SK-N-MC (cell line): ENCODE data around the gene SLC36A3.

ENCODE experiments used
- EZH2 ChIP-seq: fragments of 200-600 bp; sonication (generic); IDR thresholded peaks from one replicate; pipeline ENCODE4 v1.6.1; 2017; ENCODE audit warnings: antibody characterized with exemption
- POLR2AphosphoS5 ChIP-seq: IDR thresholded peaks from 2 replicates; pipeline ENCODE4 v1.6.1; 2012; ENCODE audit warnings: mild to moderate bottlenecking, low read depth, low read length, borderline replicate concordance

- TF ChIP-seq EZH2: no peak
- no peak for TF ChIP-seq POLR2AphosphoS5
Observed at GRCh38 chr5:151293624-151294023, 9.9 kb downstream of the SLC36A3 start.
